ENCODE results near the gene CDC25A.

CDC25A gene

DNA sequence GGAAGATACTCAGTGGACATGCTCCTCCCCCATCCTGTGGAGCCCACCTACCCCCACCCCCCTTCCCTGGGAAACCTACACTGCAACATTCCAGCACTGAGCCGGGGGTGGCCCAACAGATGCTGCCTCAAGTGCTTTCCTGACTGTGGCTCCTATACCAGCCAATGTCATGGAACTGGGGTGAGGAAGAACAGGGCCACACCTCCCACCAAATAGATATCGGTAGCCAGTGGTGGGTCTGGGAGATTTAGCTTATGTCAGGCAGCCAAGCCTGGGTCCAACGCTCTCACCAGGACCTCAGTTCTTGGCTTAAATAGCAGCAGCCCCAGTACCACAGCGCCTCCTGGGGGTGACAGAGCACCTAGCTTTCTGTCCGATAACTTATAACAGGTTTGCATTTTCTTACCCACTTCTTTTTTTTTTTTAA, 30.3 kb downstream of the CDC25A start:
- peak; percentile 89 for DNase-seq (ENCODE audit: low read depth)
- no peak overlapping the region for H3K4me3 ChIP-seq (ENCODE audit: low read depth, low read length)
- TF ChIP-seq, protein P1, sequence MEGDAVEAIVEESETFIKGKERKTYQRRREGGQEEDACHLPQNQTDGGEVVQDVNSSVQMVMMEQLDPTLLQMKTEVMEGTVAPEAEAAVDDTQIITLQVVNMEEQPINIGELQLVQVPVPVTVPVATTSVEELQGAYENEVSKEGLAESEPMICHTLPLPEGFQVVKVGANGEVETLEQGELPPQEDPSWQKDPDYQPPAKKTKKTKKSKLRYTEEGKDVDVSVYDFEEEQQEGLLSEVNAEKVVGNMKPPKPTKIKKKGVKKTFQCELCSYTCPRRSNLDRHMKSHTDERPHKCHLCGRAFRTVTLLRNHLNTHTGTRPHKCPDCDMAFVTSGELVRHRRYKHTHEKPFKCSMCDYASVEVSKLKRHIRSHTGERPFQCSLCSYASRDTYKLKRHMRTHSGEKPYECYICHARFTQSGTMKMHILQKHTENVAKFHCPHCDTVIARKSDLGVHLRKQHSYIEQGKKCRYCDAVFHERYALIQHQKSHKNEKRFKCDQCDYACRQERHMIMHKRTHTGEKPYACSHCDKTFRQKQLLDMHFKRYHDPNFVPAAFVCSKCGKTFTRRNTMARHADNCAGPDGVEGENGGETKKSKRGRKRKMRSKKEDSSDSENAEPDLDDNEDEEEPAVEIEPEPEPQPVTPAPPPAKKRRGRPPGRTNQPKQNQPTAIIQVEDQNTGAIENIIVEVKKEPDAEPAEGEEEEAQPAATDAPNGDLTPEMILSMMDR (conservative IDR thresholded peaks at IDR 0.05; ENCODE audit: low read depth, low read length) = peak; percentile 97

DNA sequence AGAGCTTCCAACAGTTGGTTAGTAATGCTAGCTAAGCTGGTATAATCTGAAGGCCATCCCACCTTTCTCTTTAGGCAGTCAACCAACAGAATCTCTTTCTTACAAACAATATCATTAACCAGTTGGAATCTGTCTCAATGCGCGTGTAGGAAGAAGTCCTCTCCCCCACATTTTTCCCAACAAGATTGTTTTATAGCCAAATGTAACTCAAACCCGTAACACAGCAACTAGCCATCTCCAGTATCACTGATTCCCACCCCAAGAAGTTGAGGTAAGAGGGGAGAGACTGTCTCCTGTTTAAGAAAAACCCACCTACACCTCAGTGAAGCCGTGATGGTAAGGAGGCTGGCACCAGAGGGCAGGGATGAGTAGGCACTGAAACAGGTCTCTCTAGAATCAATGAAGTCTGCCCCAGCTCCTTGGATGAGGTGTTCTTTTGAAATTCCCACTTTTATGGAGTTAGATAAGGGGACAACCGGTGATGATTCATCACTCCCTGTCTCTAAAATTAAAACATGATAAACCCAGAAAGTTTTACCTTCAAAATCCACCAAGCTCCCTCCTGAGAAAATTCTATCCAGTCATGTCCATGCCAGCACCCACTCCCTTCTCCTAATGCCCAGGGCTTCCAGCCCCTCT, 30.9 kb downstream of the CDC25A start:
- DNase-seq (ENCODE audit: low read depth) = no peak
- no peak overlapping the region for H3K4me3 ChIP-seq (ENCODE audit: low read depth, low read length)
- TF ChIP-seq, protein P1 (conservative IDR thresholded peaks at IDR 0.05; ENCODE audit: low read depth, low read length) = no peak

DNA sequence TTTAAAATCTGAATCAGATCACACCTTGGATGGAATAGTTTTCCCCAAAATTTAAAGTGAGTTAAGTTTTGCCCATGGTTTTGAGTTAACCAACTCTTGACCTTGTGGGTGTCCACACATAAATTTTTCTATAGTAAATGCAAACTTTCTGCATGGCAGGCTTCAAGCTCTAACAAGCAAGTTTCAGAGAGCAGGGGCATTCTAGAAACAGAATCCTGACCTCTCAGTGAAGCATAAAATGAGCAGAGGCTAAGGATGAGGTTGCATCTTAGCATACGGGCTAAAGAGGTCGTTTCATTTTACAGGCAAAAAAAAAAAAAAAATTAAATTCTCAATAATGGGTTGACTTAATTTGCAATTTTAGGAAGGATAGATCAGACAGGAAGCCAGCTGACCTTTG, 32.1 kb downstream of the CDC25A start:
- no peak for DNase-seq (ENCODE audit: low read depth)

GRCh38 chr3:48155122-48155521, 33.1 kb downstream of the CDC25A start:
- peak; percentile 59 for DNase-seq (ENCODE audit: low read depth)
- TF ChIP-seq, protein P1 (conservative IDR thresholded peaks at IDR 0.05; ENCODE audit: low read depth, low read length) = no peak

More for the DNA sequence above, 32.1 kb downstream of the CDC25A start:
- TF ChIP-seq, protein P1 (conservative IDR thresholded peaks at IDR 0.05; ENCODE audit: low read depth, low read length) = no peak
- H3K4me3 ChIP-seq (ENCODE audit: low read depth, low read length) = no peak overlapping the region

GRCh38 chr3:48151807-48152427, 36.3 kb downstream of the CDC25A start:
- TF ChIP-seq, protein P1 (conservative IDR thresholded peaks at IDR 0.05; ENCODE audit: low read depth, low read length) = no peak
- no peak overlapping the region for H3K4me3 ChIP-seq (ENCODE audit: low read depth, low read length)
- no peak for DNase-seq (ENCODE audit: low read depth)

More at GRCh38 chr3:48155122-48155521, 33.1 kb downstream of the CDC25A start:
- no peak overlapping the region for H3K4me3 ChIP-seq (ENCODE audit: low read depth, low read length)

- H3K4me3 ChIP-seq (ENCODE audit: low read depth, low read length) = no peak overlapping the region
- TF ChIP-seq, protein P1 (conservative IDR thresholded peaks at IDR 0.05; ENCODE audit: low read depth, low read length) = peak; percentile 92
- peak; percentile 92 for DNase-seq (ENCODE audit: low read depth)
Observed at GRCh38 chr3:48151058-48151806, 37.0 kb downstream of the CDC25A start.
